ENCODE measurements around the gene HTR3A. TPM values are rescaled to one million over a fixed set of nuclear protein-coding genes. Genes with fewer than 3 reads are reported as not detected.

HTR3A gene
- total RNA-seq, 2 experiments from 2014 or later, result not detected

- ChIA-PET CTCF (interaction anchor here (0.6 kb wide), 1 partner anchor 291 kb away, joined by 4 read pairs; no protein-coding TSS in a partner anchor), POLR2A (no interaction called here)
Measured at GRCh38 chr11:113977071-113977490, 2.2 kb downstream of the HTR3A start.

- CTCF ChIA-PET, result interaction anchor here (0.6 kb wide), 1 partner anchor 291 kb away, joined by 4 read pairs; no protein-coding TSS in a partner anchor
Measured at GRCh38 chr11:113977701-113978100, 2.8 kb downstream of the HTR3A start.

GRCh38 chr11:113979431-113979830 is 4.5 kb downstream of the HTR3A start:
- CTCF ChIA-PET, result no interaction called here
- POLR2A ChIA-PET, result no interaction called here

More at GRCh38 chr11:113977701-113978100, 2.8 kb downstream of the HTR3A start:
- POLR2A ChIA-PET, result no interaction called here

- POLR2A ChIA-PET, result no interaction called here
- CTCF ChIA-PET, result no interaction called here
Measured at GRCh38 chr11:113980785-113981184, 5.9 kb downstream of the HTR3A start.

GRCh38 chr11:113982306-113982705 is 7.4 kb downstream of the HTR3A start:
- ChIA-PET POLR2A (no interaction called here), CTCF (interaction anchor here (0.6 kb wide), 1 partner anchor 61 kb away, joined by 3 read pairs; no protein-coding TSS in a partner anchor)

- ChIA-PET POLR2A (no interaction called here), CTCF (no interaction called here)
Measured at GRCh38 chr11:113984781-113985180, 9.9 kb downstream of the HTR3A start.

- POLR2A ChIA-PET, result no interaction called here
- CTCF ChIA-PET, result no interaction called here
Measured at GRCh38 chr11:113985906-113986305, 11.0 kb downstream of the HTR3A start.

- ChIA-PET CTCF (interaction anchor here (1.5 kb wide), 1 partner anchor 274 kb away, joined by 3 read pairs; no protein-coding TSS in a partner anchor), POLR2A (no interaction called here)
Measured at GRCh38 chr11:113986351-113987140, 11.6 kb downstream of the HTR3A start.

GRCh38 chr11:113989381-113989780 is 14.5 kb downstream of the HTR3A start:
- CTCF ChIA-PET, result interaction anchor here (0.6 kb wide), 1 partner anchor 14 kb away, joined by 4 read pairs; no protein-coding TSS in a partner anchor
- POLR2A ChIA-PET, result no interaction called here

- ChIA-PET CTCF (interaction anchor here (0.6 kb wide), 1 partner anchor 13 kb away, joined by 4 read pairs; no protein-coding TSS in a partner anchor), POLR2A (no interaction called here)
Measured at GRCh38 chr11:113989916-113990315, 15.0 kb downstream of the HTR3A start.

- POLR2A ChIA-PET, result no interaction called here
Measured at GRCh38 chr11:113991170-113991569, 16.3 kb downstream of the HTR3A start.

GRCh38 chr11:113991718-113992458 is 17.0 kb downstream of the HTR3A start:
- ChIA-PET CTCF (interaction anchor here (0.6 to 5.8 kb wide), 2 partner anchors 269 to 358 kb away, joined by 5 to 51 read pairs; no protein-coding TSS in a partner anchor), POLR2A (no interaction called here)

More at GRCh38 chr11:113991170-113991569, 16.3 kb downstream of the HTR3A start:
- CTCF ChIA-PET, result no interaction called here

GRCh38 chr11:113992459-113993110 is 17.7 kb downstream of the HTR3A start:
- POLR2A ChIA-PET, result no interaction called here
- CTCF ChIA-PET, result interaction anchor here (5.8 kb wide), 1 partner anchor 268 kb away, joined by 51 read pairs; no protein-coding TSS in a partner anchor

- POLR2A ChIA-PET, result no interaction called here
Measured at GRCh38 chr11:113994077-113994954, 19.4 kb downstream of the HTR3A start.

GRCh38 chr11:113997473-113997872 is 22.6 kb downstream of the HTR3A start:
- ChIA-PET CTCF (no interaction called here), POLR2A (no interaction called here)

More at GRCh38 chr11:113994077-113994954, 19.4 kb downstream of the HTR3A start:
- CTCF ChIA-PET, result interaction anchor here (1.3 to 5.8 kb wide), 3 partner anchors 98 to 271 kb away, joined by 3 to 51 read pairs (median 5); no protein-coding TSS in a partner anchor

- ChIA-PET CTCF (interaction anchor here (1.2 kb wide), 1 partner anchor 263 kb away, joined by 3 read pairs; no protein-coding TSS in a partner anchor), POLR2A (no interaction called here)
Measured at GRCh38 chr11:113998574-113998973, 23.7 kb downstream of the HTR3A start.

GRCh38 chr11:114000526-114000925 is 25.6 kb downstream of the HTR3A start:
- ChIA-PET CTCF (no interaction called here), POLR2A (no interaction called here)

- ChIA-PET CTCF (no interaction called here), POLR2A (no interaction called here)
Measured at GRCh38 chr11:114001416-114001815, 26.5 kb downstream of the HTR3A start.

GRCh38 chr11:114008331-114008730 is 33.4 kb downstream of the HTR3A start:
- POLR2A ChIA-PET, result no interaction called here

More at GRCh38 chr11:114008331-114008730, 33.4 kb downstream of the HTR3A start:
- CTCF ChIA-PET, result interaction anchor here (0.5 kb wide), 1 partner anchor 110 kb away, joined by 3 read pairs; no protein-coding TSS in a partner anchor
